HG03066 (cell line): Measurements from ENCODE around the gene ELF5.

Source experiments
- ATAC-seq: cut with Tn5 transposase; IDR thresholded peaks from one replicate; pipeline ENCODE4 v1.9.1; 2021; ENCODE audit warnings: low read depth; ENCODE audit not compliant: unreplicated experiment

The ELF5 gene

DNA sequence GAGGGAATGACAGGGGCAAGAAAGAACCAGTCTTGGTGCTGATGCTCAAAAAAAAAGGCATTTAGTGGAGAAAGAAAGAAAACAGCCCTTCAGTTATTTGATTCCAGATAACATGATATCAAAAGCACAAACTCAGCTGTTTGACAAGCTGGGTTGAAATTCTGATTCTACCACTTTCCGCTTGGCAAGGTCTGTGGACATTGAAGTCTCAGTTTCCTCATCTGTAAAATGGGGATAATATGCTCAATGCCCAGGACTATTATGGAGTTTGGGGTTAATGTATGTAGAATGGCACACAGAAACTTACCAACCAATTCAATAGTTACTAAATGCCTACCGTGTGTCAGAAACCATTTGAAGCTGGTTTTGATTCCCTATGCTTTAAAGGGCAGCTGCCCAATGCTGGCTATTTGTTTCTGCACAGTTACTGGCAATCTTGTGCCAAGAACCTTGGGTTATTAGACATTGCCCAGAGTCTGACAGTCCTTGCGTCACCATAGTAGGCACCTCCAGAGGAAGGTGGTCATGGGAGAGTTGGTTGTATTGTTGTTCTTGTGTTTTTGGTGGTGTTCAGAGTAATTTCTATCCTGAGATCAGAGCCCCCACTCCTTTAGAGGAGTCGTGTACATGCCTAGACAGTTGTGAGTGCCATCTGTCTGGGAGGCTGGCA, 19.5 kb downstream of the ELF5 start:
- ATAC-seq, result no peak

DNA sequence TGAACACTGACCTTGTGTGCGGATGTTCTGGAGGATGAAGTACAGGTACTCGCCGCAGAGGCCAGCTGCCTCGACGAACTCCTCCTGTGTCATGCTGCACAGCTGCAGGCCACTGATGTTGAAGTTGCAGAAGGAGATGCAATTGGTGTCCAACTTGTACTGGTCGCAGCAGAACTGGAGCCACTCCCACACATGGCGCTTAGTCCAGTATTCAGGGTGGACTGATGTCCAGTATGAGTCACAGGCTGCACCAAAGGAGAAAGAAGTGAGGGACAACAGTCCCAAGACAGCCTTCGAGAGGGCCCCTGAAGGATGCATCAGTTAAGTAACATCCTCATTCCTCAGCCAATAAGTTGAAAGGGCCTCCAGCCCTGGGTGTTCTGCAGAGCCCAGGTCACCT, 20.1 kb downstream of the ELF5 start:
- ATAC-seq, result no peak

DNA sequence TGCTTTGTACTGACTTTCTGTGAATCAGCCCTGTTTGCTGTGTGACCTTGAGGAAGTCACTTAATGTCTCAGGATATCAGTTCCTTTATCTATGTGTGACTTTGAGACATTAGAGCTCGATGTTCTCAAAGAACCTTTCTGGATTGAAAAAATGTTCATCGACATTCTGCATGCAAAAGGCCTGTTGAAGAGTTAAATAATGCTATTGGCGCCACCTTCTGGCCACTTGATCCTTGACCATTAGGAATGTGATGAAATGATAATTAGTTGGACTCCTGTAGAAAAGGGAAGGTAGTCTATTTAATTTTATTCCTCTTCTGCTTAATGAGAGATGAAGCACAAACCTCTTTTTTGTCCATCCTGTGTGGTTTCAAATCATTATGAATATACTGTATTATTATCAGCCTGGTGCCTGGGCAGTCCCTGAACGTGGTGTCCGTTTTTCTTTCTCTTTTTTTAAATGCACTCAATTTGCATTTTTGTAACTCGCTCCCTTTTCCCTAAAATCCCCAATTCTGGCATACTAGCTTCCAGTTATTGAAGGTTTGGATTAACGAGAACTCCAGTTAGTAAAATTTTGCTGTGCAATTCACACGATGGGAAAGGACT, 20.7 kb downstream of the ELF5 start:
- no peak for ATAC-seq

DNA sequence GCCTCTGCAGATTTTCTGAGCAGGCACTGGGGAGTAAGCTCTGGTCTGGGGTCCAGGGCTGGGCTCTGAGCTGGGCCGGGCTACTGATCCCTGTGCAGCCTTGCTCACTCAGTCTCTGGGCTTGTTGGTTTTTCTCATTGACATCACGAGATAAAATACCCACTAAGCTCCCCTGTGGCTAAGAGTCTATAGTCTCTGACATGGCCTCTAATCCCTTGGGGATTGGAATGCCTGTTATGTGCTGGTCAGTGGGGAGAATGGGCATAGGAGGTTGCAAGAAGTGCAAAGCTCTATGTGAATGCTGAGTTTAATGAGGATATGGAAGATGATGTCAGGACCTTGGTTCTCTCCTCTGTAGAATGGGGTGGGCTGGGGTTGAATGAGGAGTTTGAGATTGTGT, 23.3 kb downstream of the ELF5 start:
- ATAC-seq, result no peak

DNA sequence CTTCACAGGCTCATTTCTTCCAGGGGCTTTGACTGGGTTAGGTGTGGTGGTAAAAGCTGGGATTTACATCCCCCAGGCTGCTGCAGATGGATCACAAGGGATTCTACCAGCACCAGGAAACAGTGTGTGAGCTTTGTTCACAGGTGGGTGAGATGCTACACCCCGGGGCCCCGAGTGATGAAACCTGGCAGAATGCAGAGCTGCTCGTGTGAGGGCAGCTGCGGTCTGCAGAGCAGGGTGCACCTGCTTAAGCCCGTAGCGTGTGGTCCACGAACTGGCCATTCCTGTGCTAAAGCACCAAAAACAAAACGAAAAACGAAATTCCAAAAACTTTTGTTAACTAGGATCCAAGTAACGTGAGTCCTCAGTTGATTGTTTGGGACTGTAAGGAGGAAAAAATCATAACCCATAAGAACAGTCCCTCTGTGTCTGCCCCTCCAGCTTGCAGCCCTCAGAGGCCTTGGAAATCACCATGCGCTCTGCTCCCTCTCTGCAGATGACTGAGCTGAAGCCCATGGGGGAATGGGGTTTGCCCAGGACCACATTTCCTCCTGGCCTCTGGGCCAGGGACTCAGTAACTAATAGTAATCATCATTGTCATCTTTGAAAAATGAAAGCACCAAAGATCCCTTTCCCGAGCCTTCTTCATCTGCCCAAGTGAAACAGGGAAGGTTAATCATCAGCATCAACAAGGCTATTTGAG, 24.6 kb downstream of the ELF5 start:
- ATAC-seq, result no peak

DNA sequence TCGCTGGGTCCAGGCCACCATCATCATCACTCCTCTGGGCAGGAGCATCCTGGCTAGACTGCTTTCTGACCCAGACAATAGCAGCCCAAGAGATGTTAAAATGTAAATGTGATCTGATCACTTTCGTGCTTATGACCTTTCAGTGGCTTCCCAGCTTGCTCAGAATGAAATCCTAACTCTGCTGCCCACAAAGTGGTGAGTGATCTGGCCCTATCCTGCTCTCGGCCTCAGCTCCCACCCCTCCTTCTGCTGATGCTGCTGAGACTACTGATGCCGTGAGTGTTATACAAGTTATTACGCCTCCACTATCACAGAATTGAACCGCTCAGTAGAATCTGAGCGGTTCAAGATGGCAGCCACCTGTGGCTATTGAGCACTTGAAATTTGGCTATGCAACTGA, 26.2 kb downstream of the ELF5 start:
- no peak for ATAC-seq

DNA sequence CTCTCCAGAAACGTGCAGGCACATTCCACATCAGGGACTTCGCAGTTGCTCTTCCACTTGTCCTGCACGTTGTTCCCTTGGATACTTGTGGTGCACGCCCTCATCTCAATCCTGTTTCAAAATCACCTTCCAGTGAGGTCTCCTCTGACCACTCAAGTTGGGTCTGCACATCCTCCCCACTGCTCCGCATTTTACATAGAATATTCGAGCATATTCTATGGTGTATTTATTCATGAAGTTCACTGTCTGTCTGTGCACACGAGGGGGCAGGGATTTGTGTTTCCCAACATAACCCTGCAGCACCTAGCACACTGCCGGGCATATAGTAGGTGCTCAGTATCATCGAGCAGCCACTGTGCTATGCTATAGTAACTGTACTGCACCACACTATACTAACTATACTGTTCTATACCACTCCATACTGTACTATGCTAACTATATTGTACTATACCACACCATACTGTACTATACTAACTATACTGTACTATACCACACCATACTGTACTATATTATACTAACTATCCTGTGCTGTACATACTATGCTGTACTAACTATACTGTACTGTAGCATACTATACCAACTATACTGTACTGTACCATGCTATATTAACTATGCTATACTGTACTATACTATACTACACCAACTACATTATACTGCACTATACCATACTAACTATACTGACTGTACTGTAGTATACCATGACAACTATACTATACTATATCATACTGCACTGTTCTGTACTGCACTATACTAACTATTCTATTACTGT, 30.3 kb downstream of the ELF5 start:
- ATAC-seq, result no peak

DNA sequence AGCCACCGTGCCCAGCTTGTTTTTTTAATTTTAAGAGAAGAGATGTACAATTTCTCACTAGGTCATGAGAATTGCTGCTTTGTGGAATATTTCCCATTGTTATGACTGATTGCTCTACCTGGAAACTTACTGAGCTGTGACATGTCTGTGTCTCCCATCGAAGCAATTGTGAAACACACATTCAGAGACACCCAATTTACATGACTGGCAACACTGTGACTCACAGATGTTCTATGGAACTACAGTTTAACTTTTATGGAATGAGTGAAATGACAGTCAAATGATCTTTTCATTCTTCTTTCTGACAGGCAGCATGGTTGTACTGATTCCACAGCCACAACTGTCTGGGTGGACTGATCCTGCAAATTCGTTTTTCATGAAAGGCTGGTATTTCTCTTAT, 32.3 kb downstream of the ELF5 start:
- ATAC-seq, result no peak

DNA sequence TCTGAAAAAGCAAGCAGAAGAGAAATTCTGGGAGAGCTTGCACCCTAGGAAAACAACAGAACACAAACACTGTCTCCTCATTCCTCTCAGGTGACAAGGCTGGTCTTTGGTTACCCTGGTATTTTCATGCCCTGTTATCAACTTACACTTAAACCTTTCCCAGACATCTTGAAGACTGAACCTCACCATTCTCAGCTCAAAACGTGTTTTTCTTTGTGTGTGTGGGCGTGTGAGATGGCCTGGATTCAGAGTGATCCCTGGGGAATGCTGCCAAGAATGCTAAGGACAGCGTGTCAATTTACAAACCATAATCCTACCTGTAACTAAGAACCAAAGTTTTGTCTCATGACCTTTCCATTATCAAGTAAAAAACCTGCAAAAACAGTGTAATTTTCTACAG, 33.3 kb downstream of the ELF5 start:
- no peak for ATAC-seq

DNA sequence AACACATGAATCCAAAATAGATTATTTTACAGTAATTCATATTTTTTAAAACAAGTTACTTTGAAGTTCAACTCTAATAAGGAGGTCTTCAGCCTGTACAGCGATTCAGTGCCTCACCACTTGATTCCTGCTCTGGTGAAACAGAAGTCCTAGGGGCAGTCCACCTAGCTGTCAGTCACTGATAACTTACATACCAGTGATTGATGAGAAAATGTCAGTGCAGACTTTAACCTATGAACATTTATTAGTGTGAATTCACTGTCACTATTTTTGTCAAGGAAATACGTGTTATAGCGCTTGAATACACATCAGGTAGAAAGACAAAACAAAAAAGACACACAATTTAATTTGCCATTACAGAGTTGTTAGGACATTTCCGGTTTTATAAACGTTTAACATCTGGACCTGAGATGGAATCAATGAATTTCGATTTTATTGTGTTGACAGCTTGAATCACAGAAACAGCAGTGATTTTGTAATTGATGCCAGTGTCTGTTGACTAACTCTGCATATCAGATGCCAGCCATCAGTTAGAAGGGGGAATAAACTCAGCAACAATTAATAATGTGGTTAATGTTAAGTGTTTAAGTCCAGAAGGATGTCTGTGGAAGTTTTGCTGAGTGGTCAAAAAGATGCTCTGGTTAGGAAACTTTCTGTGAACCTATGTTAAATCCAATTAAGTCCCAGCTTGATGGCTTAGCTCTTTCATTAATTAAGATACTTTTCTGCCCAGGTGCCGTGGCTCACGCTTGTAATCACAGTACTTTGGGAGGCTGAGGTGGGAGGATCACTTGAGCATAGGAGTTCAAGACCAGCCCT, 34.5 kb downstream of the ELF5 start:
- no peak for ATAC-seq

DNA sequence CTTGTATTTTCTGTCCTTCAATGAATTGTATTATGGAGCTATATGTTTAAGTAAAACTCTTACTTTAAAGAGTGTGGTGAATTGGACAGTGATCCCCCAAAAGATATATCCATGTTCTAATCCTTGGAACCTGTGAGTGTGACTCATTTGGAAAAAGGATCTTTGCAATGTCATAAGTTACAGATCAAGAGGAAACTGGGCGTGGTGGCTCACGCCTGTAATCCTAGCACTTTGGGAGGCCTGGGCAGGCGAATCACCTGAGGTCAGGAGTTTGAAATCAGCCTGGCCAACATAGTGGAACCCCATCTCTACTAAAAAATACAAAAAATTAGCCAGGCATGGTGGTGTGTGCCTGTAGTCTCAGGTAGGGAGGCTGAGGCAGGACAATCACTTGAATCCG, 36.7 kb downstream of the ELF5 start:
- no peak for ATAC-seq

DNA sequence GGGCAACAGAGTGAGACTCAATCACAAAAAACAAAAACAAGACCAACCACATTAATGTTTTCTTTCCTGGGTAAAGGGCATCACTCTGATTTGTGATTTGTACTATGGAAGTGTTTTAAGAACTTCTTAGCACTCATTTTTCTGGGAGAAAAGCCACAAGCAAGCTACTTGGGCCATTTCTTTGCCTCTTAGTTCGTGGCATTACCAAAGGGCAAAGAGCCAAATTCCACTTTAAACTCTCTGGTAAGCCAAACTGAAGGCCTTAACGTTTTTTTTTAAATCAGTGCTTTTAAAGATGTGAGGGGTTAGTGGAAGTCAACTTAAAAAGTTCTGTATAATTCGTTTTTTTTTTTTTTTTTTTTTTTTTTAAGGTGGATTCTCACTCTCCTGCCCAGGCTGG, 37.9 kb downstream of the ELF5 start:
- no peak for ATAC-seq

DNA sequence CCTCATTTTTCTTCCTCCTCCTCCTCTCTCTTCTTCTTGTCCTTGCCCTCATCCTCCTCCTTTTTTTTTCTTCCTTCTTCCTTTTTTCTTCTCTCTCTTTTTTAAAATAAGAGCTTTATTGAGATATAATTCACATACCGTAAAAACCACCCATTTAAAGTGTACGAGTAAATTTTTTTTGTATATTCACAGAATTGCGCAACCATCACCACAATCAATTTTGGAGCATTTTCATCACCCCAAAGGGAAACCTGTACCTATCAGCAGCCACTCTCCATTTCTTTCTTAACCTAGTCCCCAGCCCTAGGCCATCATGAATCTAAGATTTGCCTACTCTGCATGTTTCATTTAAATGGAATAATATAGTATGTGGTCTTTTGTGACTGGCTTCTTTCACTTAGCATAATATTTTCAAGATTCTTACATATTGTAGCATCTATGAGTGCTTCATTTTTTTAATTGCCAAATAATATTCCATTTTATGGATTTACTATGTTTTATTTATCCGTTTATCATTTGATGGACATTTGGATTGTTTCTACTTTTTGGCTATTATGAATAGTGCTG, 39.9 kb downstream of the ELF5 start:
- no peak for ATAC-seq

DNA sequence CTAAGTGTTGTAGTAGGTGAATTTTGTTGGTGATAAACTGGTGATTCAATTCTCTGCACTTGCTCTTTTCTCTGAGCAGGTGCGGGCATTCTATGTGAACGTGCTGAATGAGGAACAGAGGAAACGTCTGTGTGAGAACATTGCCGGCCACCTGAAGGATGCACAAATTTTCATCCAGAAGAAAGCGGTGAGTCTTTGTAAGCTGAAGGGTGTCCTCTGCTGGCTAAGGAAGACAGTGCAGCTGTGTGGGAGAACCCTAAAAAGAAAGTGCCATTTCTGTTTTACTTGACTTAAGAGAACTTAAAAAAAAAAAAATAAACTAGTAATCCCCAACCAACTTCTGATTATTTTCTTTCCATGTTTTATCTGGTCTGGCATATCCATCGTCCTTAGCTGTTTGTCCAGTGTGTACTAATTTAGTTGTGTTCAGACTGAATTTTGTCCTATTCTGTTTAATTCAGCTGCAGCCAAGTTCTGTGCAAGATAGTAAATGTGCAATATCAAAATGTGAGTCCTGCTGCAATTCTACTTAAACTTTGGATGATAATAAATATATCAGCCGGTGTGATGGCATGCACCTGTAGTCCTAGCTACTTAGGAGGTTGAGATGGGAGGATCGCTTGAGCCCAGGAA, 45.3 kb downstream of the ELF5 start:
- no peak for ATAC-seq

DNA sequence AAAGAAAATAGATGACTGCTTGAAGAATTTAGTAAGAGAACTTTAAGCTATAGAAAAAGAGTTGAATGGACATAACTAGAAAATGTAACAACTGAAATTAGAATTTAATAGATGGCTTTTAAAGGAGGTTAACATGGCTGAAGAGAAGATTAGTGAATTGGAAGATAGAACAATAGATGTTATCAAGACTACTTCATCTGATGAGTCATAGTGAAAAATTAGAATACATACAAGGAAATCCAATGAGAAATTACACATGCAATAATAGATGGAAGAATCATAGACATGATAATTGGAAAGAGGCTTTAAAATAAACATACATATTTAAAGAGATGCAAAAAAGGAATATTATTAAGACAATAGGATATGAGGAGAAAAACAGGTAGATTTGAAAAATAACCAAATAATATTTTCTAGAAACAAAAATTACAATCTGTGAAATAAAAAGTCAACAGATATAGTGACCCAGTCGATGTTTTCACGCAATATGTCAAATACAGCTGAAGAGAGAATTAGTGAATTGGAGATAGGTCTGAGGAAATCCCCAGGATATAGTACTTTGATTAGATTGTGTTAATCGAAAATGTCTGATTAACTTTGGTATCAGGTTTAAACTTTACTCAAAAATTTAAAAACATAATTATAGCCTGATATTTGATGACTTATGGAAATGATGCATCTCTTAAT, 46.6 kb downstream of the ELF5 start:
- no peak for ATAC-seq

DNA sequence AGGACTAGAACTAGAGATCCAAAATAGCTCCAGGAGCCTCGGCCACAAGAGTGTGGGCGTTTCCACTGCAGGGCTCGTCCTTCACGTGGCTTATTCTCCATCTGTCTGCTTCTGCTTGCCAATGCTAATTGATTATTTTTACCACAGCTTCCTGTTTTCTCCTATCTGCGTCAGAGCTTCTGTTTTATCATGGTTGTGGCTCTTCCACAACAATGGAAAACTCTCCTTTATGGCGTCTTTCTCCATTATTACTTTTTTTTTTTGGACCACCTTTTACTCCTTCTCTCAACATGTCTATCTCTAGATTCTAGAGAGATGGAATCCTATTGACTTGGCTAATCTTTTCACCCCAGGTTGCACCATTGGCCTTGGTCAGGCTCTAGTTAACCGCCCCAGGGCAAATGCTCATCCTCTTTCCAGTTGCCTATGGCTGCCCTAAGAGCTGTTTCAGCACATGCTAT, 49.0 kb downstream of the ELF5 start:
- ATAC-seq, result no peak

DNA sequence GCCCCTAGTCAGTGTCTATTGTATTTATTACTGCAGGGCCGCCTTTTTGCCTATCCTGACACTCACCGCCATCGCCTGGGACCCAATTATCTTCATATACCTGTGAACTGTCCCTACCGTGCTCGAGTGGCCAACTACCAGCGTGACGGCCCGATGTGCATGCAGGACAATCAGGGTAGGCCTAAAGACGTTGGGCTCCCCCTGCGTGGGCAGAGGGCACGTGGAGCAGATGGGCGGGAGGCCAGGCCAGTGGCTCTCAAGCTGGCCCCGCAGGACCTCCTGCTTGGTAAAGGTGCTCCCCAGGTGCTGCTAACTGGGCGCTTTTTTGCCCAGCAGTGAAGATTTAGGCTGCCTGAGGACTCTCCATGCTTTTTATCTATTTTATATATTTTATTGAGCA, 52.4 kb downstream of the ELF5 start:
- no peak for ATAC-seq

DNA sequence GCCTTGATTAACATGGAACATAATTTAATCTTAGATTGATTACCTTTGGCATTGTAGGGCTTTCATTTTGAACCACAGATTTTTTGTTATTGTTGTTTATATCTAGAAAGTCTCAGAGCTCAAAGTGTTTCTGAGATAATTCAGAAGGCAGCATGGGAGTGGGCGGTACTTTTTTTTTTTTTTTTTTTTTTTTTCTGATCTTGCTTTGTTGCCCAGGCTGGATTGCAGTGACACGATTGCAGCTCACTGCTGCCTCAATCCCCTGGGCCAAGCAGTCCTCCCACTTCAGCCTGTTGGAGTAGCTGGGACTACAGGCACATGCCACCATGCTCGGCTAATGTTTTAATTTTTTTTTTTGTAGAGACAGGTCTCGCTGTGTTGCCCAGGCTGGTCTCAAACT, 53.3 kb downstream of the ELF5 start:
- ATAC-seq, result no peak

DNA sequence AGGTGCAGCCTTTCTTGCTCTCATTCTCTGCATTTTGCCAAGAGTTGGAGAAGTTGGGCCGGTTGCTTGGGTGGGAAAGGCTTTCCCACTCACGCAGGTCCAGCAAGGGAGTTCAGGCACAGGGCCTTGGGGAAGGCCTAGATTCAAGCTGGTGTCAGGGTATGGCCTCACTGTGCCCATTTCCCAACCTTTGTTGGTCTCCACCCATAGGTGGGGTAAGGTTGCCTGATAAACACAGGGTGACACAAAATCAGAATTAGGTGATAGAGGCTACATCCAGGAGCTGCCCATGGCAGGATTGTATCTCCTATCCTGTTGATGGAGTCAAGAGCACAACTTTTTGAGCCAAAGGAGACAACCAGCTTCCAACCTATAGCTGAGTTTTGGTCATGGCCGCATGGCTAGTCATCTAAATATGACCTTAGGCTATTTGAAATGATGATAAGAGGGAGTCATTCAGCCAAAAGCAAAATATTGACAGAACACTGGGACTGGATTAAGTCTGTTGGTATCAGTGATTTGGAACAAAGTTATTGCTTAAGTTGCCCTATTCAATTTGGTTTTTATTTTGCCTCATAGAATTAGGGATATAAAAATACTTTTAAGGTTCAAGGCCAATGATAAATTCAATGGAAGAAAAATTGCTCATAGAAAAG, 54.0 kb downstream of the ELF5 start:
- no peak for ATAC-seq
